HL-60/S4 treated with phorbol 12-myristate 13-acetate at 8.2 ng/mL for 4 days and 3 days (cell line): ENCODE measurements around the gene PTPRE.

ENCODE experiments used
- in situ Hi-C: fragments of 300-500 bp; cut with MboI; formaldehyde crosslinking; loops from 2 replicates; pipeline ENCODE4 v1.15.0; 2022; ENCODE audit warnings: low sequenced_read_pairs

PTPRE gene

DNA sequence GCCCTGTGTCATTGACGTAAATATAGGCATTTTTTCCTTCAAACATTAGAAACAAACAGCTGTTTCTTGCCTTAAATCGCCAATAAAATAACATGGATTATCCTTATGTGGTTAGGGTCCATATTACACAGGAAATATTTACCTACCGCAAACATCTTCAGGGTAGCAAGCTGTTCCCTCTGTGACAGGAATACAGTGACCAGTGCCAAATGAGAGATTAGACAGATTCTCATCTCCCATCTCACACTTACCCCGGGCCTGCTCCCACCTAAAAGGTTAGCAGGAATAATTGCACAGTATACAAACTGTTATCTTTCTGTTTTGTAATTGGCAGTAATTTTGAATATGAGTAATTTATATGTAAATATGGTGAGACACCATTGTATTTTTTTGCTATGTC lies 202.8 kb downstream of the PTPRE start:
- in situ Hi-C loops = no loop called here

GRCh38 chr10:128110339-128110738 lies 203.4 kb downstream of the PTPRE start:
- in situ Hi-C loops = no loop called here

DNA sequence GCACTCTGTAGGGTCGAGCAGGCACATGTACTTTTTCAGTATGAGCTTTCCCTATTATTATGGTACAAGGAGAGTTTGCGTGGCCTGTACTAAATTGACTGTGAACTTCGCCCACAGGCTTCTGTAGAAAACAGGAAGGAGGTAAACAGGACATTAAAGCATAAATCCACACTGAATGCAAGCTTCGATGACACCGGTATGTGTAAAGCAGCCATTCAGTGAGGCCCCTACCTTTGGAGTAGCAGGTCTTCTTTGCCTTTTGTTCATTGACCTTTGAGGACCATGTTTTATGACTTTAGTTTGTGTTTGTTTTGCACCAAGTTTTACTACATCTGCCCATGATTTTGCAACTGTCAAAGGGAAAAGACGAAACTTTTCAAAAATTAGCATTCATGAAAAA lies 204.8 kb downstream of the PTPRE start:
- in situ Hi-C loops = no loop called here

- in situ Hi-C loops = no loop called here
Measured at GRCh38 chr10:128113026-128113425, 206.1 kb downstream of the PTPRE start.

GRCh38 chr10:128114901-128115300 lies 208.0 kb downstream of the PTPRE start:
- in situ Hi-C loops = no loop called here

GRCh38 chr10:128115356-128115755 lies 208.5 kb downstream of the PTPRE start:
- in situ Hi-C loops = no loop called here

DNA sequence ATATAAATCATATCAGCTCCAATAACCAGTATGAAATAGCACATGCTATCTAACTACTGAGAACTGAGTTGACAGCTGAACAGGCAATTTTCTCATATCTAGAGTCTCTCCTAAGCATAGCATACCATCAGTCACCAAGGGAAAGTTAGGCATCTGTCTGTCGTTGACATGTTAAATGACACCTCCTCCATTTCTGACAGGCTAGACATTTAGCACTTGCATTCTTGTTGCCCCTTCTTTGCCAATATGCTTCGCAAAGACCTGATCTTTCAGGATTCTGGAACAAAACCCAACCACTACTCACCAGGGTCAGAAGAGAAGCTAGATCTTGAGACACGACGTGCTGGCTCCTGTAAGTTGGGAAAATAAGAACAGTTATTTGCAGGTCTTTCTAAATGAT lies 209.3 kb downstream of the PTPRE start:
- in situ Hi-C loops = no loop called here

DNA sequence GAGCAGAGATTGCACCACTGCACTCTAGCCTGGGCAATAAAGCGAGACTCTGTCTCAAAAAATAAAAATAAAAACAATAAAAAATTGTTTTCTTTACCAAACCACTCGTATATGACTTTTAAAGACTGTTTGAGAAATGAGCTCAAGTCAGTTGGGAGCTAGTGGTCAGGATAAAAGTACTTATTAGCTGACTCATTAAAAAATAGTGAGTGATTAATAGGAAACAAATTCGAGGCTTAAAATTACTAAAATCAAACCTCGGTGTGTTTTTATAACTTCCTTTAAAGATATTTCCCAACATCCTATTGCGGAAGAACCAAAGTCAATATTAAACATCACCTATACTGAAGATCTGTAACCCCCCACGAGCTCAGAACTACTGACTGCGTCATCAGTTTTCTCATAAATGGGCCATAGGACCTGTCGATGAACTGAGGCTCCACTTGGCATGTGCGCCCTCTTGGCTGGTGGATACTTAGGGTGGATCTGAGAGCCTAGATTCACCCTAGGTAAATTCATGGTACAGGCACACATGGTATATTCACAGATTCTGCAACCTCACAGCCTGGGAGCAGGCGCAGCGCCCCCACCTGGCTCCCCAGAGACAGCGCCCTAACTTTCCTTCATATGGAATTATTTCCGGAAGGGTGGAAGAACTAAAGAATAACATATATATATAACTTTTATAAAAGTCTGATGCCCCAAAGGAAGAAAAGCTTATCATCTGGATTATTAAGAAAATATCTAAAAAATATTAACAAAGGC lies 210.1 kb downstream of the PTPRE start:
- in situ Hi-C loops = no loop called here

DNA sequence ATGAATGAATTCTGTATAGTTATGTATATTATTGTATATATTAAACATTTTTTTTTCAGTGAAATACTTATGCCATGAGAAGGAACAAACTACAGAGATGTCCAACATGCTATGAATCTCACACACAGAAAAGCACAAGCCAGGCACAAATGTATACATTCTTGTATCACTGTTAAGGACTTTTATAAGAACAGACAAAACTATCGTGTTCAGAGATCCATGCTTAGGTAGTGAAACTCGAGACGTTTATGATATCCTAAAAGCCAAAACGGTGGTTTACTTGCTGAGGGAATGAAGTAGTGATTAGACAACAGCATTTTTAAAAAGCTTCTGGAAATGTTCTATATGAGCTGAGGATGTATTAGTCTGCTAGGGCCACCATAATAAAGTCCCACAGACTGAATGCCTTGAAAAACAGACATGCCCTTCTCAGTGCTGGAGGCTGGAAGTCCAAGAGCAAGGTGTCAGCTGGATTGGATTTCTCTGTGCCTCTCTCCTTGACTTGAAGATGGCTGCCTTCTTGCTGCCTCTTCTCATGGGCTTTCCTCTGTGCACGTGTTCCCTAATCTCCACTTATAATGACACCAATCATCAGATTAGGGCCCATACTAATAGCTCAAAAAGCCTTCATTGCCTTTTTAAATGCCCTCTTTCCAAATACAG lies 215.0 kb downstream of the PTPRE start:
- in situ Hi-C loops = no loop called here

GRCh38 chr10:128122931-128123330 lies 216.0 kb downstream of the PTPRE start:
- in situ Hi-C loops = no loop called here

GRCh38 chr10:128123846-128124245 lies 216.9 kb downstream of the PTPRE start:
- in situ Hi-C loops = no loop called here

- in situ Hi-C loops = no loop called here
Measured at GRCh38 chr10:128124813-128125403, 218.0 kb downstream of the PTPRE start.

GRCh38 chr10:128125416-128125943 lies 218.6 kb downstream of the PTPRE start:
- in situ Hi-C loops = no loop called here

GRCh38 chr10:128125944-128126764 lies 219.3 kb downstream of the PTPRE start, which contains the start of gene MKI67:
Gene MKI67 (minus strand): TSS chr10:128126423. CDS start chr10:128125667, 756 bp downstream.
- in situ Hi-C loops = no loop called here

- in situ Hi-C loops = no loop called here
Measured at GRCh38 chr10:128128582-128128981, 221.7 kb downstream of the PTPRE start.

- in situ Hi-C loops = no loop called here
Measured at GRCh38 chr10:128130051-128130450, 223.1 kb downstream of the PTPRE start.
